Calu3 (cell line): ENCODE results near the gene TGFBR2. TPM values are rescaled to one million over a fixed set of nuclear protein-coding genes. Genes with fewer than 3 reads are reported as not detected.

Experiments
- BruUV-seq: library from RNA; stranded (reverse); fragments of 400-500 nt; replicated peaks from 2 replicates; lab custom pipeline; 2021; lab: Mats Ljungman, UMichigan
- CTCF ChIA-PET: fragments of 300-600 bp; sonication (Branson Sonifier 250); formaldehyde crosslinking; loops from one replicate; lab custom pipeline; 2022; ENCODE audit warnings: antibody characterized with exemption; lab: Charles Lee
- DNase-seq: peaks from one replicate; pipeline ENCODE4 v3.0.0; 2022
- H3K27ac Mint-ChIP-seq: one replicate; pipeline ENCODE4 v1.8.0; 2022; ENCODE audit warnings: mixed read lengths; ENCODE audit not compliant: unreplicated experiment
- H3K27me3 Mint-ChIP-seq: one replicate; pipeline ENCODE4 v1.8.0; 2022; ENCODE audit warnings: mixed read lengths; ENCODE audit not compliant: unreplicated experiment
- H3K36me3 Mint-ChIP-seq: one replicate; pipeline ENCODE4 v1.8.0; 2022; ENCODE audit warnings: mild to moderate bottlenecking, moderate library complexity, mixed read lengths; ENCODE audit not compliant: insufficient read depth, unreplicated experiment
- H3K4me1 Mint-ChIP-seq: one replicate; pipeline ENCODE4 v1.8.0; 2022; ENCODE audit warnings: mild to moderate bottlenecking, low read depth, mixed read lengths; ENCODE audit not compliant: unreplicated experiment
- H3K4me3 Mint-ChIP-seq: one replicate; pipeline ENCODE4 v1.8.0; 2022; ENCODE audit warnings: mild to moderate bottlenecking, low read depth, moderate library complexity, mixed read lengths; ENCODE audit not compliant: unreplicated experiment
- H3K9me3 Mint-ChIP-seq: one replicate; pipeline ENCODE4 v1.8.0; 2022; ENCODE audit warnings: low read depth, mixed read lengths; ENCODE audit not compliant: unreplicated experiment
- CTCF ChIP-seq: fragments of 200-600 bp; IDR thresholded peaks from one replicate; pipeline ENCODE4 v1.8.0; 2022; ENCODE audit warnings: antibody characterized with exemption; ENCODE audit not compliant: unreplicated experiment
- intact Hi-C: fragments of 100-400 bp; cut with micrococcal nuclease; formaldehyde crosslinking; loops from one replicate; pipeline ENCODE4 v1.10.0; 2022; ENCODE audit not compliant: unreplicated experiment
- total RNA-seq: library from RNA; stranded (reverse); gene quantifications from 2 replicates; pipeline ENCODE4 v1.2.3, GENCODE V29; 2022

Gene TGFBR2
- total RNA-seq, 1 experiment from 2014 or later: 105 TPM

GRCh38 chr3:30646181-30646876, 39.9 kb downstream of the TGFBR2 start:
- Mint-ChIP-seq H3K27me3 (no peaks in the 10 kb centered on the region), H3K36me3 (peaks cover 43% of the 10 kb centered on the region), H3K4me3 (no peak overlapping the region), H3K4me1 (peaks cover 26% of the 10 kb centered on the region), H3K9me3 (no peaks in the 10 kb centered on the region), H3K27ac (no peak overlapping the region)
- BruUV-seq: no TSS peak
- TF ChIP-seq CTCF: no peak
- intact Hi-C loops: no loop called here
- no peak for DNase-seq
- CTCF ChIA-PET: no interaction called here

- H3K27ac Mint-ChIP-seq: no peak overlapping the region
- no peak for DNase-seq
- no peaks in the 10 kb centered on the region for H3K9me3 Mint-ChIP-seq
- peaks cover 26% of the 10 kb centered on the region for H3K4me1 Mint-ChIP-seq
- peaks cover 47% of the 10 kb centered on the region for H3K36me3 Mint-ChIP-seq
- no peaks in the 10 kb centered on the region for H3K27me3 Mint-ChIP-seq
- intact Hi-C loops: no loop called here
- TF ChIP-seq CTCF: no peak
- CTCF ChIA-PET: no interaction called here
- no peak overlapping the region for H3K4me3 Mint-ChIP-seq
- no TSS peak for BruUV-seq
Measured at GRCh38 chr3:30646961-30647752, 40.8 kb downstream of the TGFBR2 start.

GRCh38 chr3:30648670-30649357, 42.4 kb downstream of the TGFBR2 start:
- no peak for DNase-seq
- Mint-ChIP-seq H3K4me1 (peaks cover 20% of the 10 kb centered on the region), H3K27ac (peak overlapping the region; percentile 42), H3K4me3 (no peak overlapping the region), H3K9me3 (no peaks in the 10 kb centered on the region), H3K27me3 (no peaks in the 10 kb centered on the region), H3K36me3 (peaks cover 61% of the 10 kb centered on the region)
- CTCF ChIA-PET: no interaction called here
- intact Hi-C loops: no loop called here
- TF ChIP-seq CTCF: no peak
- BruUV-seq: no TSS peak

GRCh38 chr3:30649572-30650318, 43.3 kb downstream of the TGFBR2 start:
- no peaks in the 10 kb centered on the region for H3K9me3 Mint-ChIP-seq
- no peak for DNase-seq
- H3K36me3 Mint-ChIP-seq: peaks cover 71% of the 10 kb centered on the region
- no peak for TF ChIP-seq CTCF
- H3K27ac Mint-ChIP-seq: no peak overlapping the region
- H3K4me1 Mint-ChIP-seq: peaks cover 10% of the 10 kb centered on the region
- no peak overlapping the region for H3K4me3 Mint-ChIP-seq
- CTCF ChIA-PET: interaction anchor here (0.6 kb wide), 1 partner anchor 191 kb away, joined by 3 read pairs; no protein-coding TSS in a partner anchor
- intact Hi-C loops: no loop called here
- no TSS peak for BruUV-seq
- no peaks in the 10 kb centered on the region for H3K27me3 Mint-ChIP-seq
